Thyroid gland (tissue), 4 donors: ENCODE results near the gene SEPSECS.

ENCODE experiments used
- POLR2A ChIP-seq, 2 donors: fragments of 450-650 bp; IDR thresholded peaks; one replicate each; pipeline ENCODE4 v1.6.1; 2017; ENCODE audit warnings: antibody characterized with exemption in 2 of 2, mild to moderate bottlenecking in 2 of 2, moderate library complexity in 1 of 2
- TF ChIP-seq, protein P1 (sequence below), 6 experiments: fragments of 200-600 bp in 3 of 6; fragments of 450-650 bp in 3 of 6; sonication (generic) in 3 of 6; IDR thresholded peaks; one replicate each; pipeline ENCODE4 v1.5.1; 2016 to 2019; ENCODE audit warnings: antibody characterized with exemption in 6 of 6, mild to moderate bottlenecking in 2 of 6, inconsistent platforms in 1 of 6, moderate library complexity in 1 of 6

DNA sequence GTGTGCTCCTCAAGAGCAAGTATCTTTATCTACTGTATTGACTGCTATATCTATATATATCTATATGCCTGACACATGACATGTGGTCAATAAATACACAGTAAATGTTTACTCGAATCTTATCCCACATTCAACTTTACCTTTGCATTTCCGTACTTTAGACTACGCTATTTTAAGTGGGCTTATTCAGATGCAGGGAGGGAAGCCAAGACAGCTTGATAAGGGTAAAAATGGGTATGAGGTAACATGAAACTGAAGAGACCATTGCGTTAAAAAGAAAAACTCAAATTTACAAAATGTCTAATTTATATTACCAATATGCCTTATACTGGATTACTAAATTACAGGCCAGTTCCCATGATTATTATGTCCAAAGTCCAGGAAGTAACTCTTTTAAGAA is 17.8 kb downstream of the SEPSECS start:
- TF ChIP-seq POLR2A (IDR thresholded peaks at IDR 0.05) = no peak
- TF ChIP-seq, protein P1, sequence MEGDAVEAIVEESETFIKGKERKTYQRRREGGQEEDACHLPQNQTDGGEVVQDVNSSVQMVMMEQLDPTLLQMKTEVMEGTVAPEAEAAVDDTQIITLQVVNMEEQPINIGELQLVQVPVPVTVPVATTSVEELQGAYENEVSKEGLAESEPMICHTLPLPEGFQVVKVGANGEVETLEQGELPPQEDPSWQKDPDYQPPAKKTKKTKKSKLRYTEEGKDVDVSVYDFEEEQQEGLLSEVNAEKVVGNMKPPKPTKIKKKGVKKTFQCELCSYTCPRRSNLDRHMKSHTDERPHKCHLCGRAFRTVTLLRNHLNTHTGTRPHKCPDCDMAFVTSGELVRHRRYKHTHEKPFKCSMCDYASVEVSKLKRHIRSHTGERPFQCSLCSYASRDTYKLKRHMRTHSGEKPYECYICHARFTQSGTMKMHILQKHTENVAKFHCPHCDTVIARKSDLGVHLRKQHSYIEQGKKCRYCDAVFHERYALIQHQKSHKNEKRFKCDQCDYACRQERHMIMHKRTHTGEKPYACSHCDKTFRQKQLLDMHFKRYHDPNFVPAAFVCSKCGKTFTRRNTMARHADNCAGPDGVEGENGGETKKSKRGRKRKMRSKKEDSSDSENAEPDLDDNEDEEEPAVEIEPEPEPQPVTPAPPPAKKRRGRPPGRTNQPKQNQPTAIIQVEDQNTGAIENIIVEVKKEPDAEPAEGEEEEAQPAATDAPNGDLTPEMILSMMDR (IDR thresholded peaks at IDR 0.05) = no peak
